ENCODE results near the gene PCP4. TPM values are rescaled to one million over a fixed set of nuclear protein-coding genes. Genes with fewer than 3 reads are reported as not detected.

Gene PCP4
- polyA plus RNA-seq, 2 of the 4 experiments (the other 2 are of a cell fraction), result not detected

DNA sequence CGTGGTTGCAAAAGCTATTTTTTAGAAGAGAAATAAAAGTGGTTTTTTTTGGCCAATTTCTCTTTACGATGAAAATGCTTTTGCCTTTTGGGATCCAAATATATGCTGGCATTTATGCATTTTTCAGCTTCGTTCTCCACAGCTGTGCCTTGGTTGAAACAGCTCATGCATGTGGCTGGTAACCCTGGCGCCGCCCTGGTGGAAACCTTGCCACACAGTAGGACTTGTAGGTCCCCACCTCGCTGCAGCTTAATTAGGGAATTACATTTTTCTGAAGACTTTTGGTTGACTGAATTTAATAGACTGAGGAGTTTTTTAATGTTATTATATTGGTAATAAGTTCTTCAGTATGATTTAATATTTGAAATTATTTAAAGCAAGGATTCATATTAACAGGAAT is 12.7 kb upstream of the PCP4 start:
- CTCF ChIA-PET, result interaction anchor here (1.0 kb wide), 1 partner anchor 9 kb away, joined by 3 read pairs; no protein-coding TSS in a partner anchor
- no peak for DNase-seq (ENCODE audit: low read depth in 1 of 2, low spot score in 1 of 2)
- POLR2A ChIA-PET, result no interaction called here

GRCh38 chr21:39855595-39855994 is 11.6 kb upstream of the PCP4 start:
- H3K9me3 ChIP-seq, result no peaks in the 10 kb centered on the region
- FAIRE-seq (no peak), ATAC-seq (no peak), DNase-seq (ENCODE audit: low read depth in 1 of 2, low spot score in 1 of 2) (no peak)
- TF ChIP-seq CEBPB (IDR thresholded peaks at IDR 0.05) (no peak), ZSCAN20 (CRISPR knock-in tag; IDR thresholded peaks at IDR 0.05) (no peak), EHF (CRISPR knock-in tag; IDR thresholded peaks at IDR 0.05) (no peak), JUN (IDR thresholded peaks at IDR 0.05) (no peak)
- TF ChIP-seq, protein P1, sequence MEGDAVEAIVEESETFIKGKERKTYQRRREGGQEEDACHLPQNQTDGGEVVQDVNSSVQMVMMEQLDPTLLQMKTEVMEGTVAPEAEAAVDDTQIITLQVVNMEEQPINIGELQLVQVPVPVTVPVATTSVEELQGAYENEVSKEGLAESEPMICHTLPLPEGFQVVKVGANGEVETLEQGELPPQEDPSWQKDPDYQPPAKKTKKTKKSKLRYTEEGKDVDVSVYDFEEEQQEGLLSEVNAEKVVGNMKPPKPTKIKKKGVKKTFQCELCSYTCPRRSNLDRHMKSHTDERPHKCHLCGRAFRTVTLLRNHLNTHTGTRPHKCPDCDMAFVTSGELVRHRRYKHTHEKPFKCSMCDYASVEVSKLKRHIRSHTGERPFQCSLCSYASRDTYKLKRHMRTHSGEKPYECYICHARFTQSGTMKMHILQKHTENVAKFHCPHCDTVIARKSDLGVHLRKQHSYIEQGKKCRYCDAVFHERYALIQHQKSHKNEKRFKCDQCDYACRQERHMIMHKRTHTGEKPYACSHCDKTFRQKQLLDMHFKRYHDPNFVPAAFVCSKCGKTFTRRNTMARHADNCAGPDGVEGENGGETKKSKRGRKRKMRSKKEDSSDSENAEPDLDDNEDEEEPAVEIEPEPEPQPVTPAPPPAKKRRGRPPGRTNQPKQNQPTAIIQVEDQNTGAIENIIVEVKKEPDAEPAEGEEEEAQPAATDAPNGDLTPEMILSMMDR (IDR thresholded peaks at IDR 0.05), result no peak
- H3K4me1 ChIP-seq, result no peaks in the 10 kb centered on the region
- POLR2A ChIA-PET, result no interaction called here
- H3K4me2 ChIP-seq, result no peak overlapping the region
- CTCF ChIA-PET, result interaction anchor here (2.5 kb wide), 1 partner anchor 12 kb away, joined by 11 read pairs; the partner anchor contains the start of gene PCP4
- WGBS (ENCODE audit: missing lambda C conversion rate), result 27% methylated on average over 4 of the region's 4 CpGs
- H3K4me3 ChIP-seq, result no peak overlapping the region
- no peak overlapping the region for H3K27ac ChIP-seq

More for the DNA sequence above, 12.7 kb upstream of the PCP4 start:
- no peaks in the 10 kb centered on the region for H3K9me3 ChIP-seq
- ATAC-seq (no peak), FAIRE-seq (no peak)
- WGBS (ENCODE audit: missing lambda C conversion rate), result 23% methylated on average over 6 of the region's 6 CpGs
- no peak overlapping the region for H3K4me2 ChIP-seq
- TF ChIP-seq, protein P1 (IDR thresholded peaks at IDR 0.05), result no peak
- TF ChIP-seq, protein P2, sequence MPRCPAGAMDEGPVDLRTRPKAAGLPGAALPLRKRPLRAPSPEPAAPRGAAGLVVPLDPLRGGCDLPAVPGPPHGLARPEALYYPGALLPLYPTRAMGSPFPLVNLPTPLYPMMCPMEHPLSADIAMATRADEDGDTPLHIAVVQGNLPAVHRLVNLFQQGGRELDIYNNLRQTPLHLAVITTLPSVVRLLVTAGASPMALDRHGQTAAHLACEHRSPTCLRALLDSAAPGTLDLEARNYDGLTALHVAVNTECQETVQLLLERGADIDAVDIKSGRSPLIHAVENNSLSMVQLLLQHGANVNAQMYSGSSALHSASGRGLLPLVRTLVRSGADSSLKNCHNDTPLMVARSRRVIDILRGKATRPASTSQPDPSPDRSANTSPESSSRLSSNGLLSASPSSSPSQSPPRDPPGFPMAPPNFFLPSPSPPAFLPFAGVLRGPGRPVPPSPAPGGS (IDR thresholded peaks at IDR 0.05), result no peak
- TF ChIP-seq FOXS1 (CRISPR knock-in tag; IDR thresholded peaks at IDR 0.05), result no peak
- TF ChIP-seq RNF2 (IDR thresholded peaks at IDR 0.05; ENCODE audit: borderline replicate concordance, low read depth), result no peak
- TF ChIP-seq CBX2 (IDR thresholded peaks at IDR 0.05; ENCODE audit: borderline replicate concordance, low read depth), result no peak
- TF ChIP-seq JUN (IDR thresholded peaks at IDR 0.05), result no peak
- TF ChIP-seq E2F6 (IDR thresholded peaks at IDR 0.05; ENCODE audit: borderline replicate concordance, low read depth), result no peak
- H3K27ac ChIP-seq, result no peak overlapping the region
- H3K4me3 ChIP-seq, result no peak overlapping the region
- H3K4me1 ChIP-seq, result no peaks in the 10 kb centered on the region

DNA sequence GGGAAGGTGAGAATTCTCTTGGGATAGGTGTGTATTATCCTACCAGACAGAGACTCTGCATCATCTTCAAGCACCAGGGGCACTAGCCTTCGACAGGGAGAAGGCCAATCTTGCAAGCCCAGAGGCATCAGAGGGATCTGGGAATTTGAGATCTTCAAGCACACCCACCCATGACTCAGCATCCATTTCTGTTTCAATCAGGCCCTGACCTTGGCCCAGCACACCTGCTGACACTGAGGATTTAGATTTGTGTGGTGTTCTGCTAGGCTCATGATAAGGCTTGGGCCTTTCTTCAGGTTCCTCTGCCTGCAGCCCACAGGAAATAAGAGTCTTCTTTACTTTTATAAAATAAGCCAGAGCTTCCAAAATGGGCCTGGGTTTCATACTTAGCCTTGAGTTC is 6.6 kb upstream of the PCP4 start:
- ATAC-seq (no peak), FAIRE-seq (no peak), DNase-seq (ENCODE audit: low read depth in 1 of 2, low spot score in 1 of 2) (no peak)
- TF ChIP-seq ZNF302 (CRISPR knock-in tag; IDR thresholded peaks at IDR 0.05) (no peak), CBX8 (IDR thresholded peaks at IDR 0.05) (no peak), HOXA7 (CRISPR knock-in tag; IDR thresholded peaks at IDR 0.05) (no peak), RARB (CRISPR knock-in tag; IDR thresholded peaks at IDR 0.05) (no peak), RCOR1 (IDR thresholded peaks at IDR 0.05; ENCODE audit: low read depth, low read length) (no peak), CBX2 (IDR thresholded peaks at IDR 0.05; ENCODE audit: borderline replicate concordance, low read depth) (no peak), PHF8 (IDR thresholded peaks at IDR 0.05; ENCODE audit: borderline replicate concordance, low read depth) (no peak), HEYL (CRISPR knock-in tag; IDR thresholded peaks at IDR 0.05) (no peak), SREBF2 (IDR thresholded peaks at IDR 0.05) (no peak), RFX5 (IDR thresholded peaks at IDR 0.05) (no peak), CHD4 (IDR thresholded peaks at IDR 0.05; ENCODE audit: borderline replicate concordance) (no peak), USF2 (IDR thresholded peaks at IDR 0.05) (no peak), EP300 (IDR thresholded peaks at IDR 0.05) (no peak), NFE2L2 (conservative IDR thresholded peaks at IDR 0.05; ENCODE audit: low read length) (no peak), EHF (CRISPR knock-in tag; IDR thresholded peaks at IDR 0.05) (no peak), HOXB13 (CRISPR knock-in tag; IDR thresholded peaks at IDR 0.05; ENCODE audit: low read depth) (no peak), POLR2AphosphoS2 (conservative IDR thresholded peaks at IDR 0.05; ENCODE audit: low read length) (no peak), NR3C1 (IDR thresholded peaks at IDR 0.05) (no peak)
- no peak overlapping the region for H3K4me2 ChIP-seq
- POLR2A ChIA-PET, result no interaction called here
- no peak overlapping the region for H3K4me3 ChIP-seq
- H3K27ac ChIP-seq, result no peak overlapping the region
- 0% methylated on average over 1 of the region's 1 CpG for WGBS (ENCODE audit: missing lambda C conversion rate)
- CTCF ChIA-PET, result interaction anchor here (1.6 kb wide), 1 partner anchor 8 kb away, joined by 4 read pairs; no protein-coding TSS in a partner anchor
- no peaks in the 10 kb centered on the region for H3K4me1 ChIP-seq
- no peaks in the 10 kb centered on the region for H3K9me3 ChIP-seq

Measured in A549 (cell line).